GM18868 (cell line): ENCODE results near the gene CTXND2.
A peak's percentile ranks its signal among the peaks of the same experiment; 100 is the strongest.
"Not testable (repeated sequence)": the region's sequence is repeated elsewhere in the genome, so short reads cannot be mapped to it uniquely, and the experiment has no call there.

Experiments
- ATAC-seq: cut with Tn5 transposase; IDR thresholded peaks from one replicate; pipeline ENCODE4 v1.9.1; 2021; ENCODE audit warnings: mild to moderate bottlenecking, moderate library complexity; ENCODE audit not compliant: unreplicated experiment

CTXND2 gene

GRCh38 chr1:150887018-150887417 lies at the start of gene CTXND2:
Gene CTXND2 (plus strand): TSS chr1:150887136. CDS start chr1:150912315, 25,179 bp downstream.
- ATAC-seq, result no peak

DNA sequence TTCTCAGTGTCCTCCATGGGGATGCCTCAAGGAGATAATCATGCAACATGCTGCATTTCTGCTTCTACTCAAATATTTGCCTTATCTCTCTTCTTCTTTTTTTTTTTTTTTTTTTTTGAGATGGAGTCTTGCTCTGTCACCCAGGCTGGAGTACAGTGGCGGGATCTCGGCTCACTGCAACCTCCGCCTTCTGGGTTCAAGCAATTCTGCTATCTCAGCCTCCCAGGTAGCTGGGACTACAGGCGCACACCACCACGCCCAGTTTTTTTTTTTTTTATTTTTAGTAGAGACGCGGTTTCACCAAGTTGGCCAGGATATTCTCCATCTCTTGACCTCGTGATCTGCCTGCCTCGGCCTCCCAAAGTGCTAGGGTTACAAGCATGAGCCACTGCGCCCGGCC lies 46.1 kb upstream of the CTXND2 start:
- ATAC-seq, result not testable (repeated sequence)

GRCh38 chr1:150841626-150842025 lies 45.3 kb upstream of the CTXND2 start:
- no peak for ATAC-seq

GRCh38 chr1:150842343-150842742 lies 44.6 kb upstream of the CTXND2 start:
- no peak for ATAC-seq

DNA sequence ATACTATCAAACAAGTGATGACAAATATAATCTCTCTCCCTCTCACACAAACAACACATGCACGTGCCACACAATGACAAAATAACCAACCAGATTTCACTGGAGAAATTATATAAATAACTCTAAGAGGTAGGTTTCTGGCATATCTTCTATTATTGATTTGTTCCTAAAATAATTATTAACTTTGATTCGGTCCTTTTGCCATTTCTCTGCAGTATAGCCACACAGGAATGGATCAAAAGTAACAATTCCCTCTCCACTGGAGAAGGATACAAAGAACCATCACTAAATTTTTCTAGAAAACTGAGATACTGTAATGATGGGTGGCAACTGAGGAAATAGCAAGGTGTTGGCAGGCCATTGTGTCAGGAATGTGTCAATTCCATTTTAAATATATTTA lies 44.0 kb upstream of the CTXND2 start:
- no peak for ATAC-seq

DNA sequence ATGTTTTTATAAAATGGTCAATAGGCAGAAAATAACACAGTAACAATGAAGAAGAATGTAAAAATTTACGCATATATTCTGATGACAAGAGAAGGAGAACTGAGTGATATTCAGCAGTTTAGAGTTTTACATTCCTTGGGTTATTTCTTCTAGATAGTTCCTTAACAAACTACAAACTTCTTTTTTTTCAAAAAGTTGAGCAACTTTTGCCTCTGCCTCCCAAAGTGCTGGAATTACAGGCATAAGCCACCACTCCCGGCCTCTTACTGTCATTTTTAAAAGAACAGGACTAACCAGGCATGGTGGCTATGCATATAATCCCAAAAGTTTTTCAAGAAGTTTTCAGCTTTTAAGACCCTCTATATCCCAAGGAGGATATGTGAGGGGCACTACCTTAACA lies 43.5 kb upstream of the CTXND2 start:
- ATAC-seq, result no peak

DNA sequence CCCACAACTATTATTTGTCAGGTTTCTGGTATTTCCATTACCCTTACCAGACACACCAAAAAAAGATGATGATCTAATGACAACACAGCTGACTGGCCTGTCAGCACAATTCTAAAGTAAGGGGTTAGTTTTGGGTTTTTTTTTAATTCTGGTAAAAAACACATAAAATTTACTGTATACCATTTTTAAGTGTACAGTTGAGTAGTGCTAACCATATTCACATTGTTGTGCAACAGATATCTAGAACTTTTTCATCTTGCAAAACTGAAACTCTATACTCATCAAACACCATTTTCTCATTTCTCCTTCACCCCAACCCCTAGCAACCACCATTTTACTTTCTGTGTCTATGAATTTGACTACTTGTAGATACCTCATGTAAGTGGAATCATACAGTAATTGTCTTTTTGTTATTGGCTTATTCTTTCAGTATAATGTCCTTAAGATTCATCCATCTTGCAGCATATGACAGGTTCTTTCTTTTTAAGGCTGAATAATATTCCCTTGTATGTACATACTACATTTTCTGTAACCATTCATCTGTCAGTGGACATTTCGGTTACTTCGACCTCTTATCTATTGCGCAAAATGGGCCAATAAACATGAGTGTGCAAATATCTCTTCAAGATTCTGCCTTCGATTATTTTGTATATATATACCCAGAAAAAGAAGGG lies 40.3 kb upstream of the CTXND2 start:
- ATAC-seq, result no peak

DNA sequence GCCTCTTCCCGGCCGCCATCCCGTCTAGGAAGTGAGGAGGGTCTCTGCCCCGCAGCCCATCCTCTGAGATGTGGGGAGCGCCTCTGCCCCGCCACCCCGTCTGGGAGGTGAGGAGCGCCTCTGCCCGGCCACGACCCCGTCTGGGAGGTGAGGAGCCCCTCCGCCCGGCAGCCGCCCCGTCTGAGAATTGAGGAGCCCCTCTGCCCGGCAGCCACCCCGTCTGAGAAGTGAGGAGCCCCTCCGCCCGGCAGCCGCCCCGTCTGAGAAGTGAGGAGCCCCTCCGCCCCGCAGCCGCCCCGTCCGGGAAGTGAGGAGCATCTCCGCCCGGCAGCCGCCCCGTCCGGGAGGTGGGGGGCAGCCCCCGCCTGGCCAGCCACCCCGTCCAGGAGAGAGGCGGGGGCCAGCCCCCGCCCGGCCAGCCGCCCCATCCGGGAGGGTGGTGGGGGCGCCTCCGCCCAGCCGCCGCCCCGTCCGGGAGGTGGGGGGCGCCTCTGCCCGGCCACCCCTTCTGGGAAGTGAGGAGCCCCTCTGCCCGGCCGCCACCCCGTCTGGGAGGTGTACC lies 36.1 kb upstream of the CTXND2 start:
- ATAC-seq, result not testable (repeated sequence)

GRCh38 chr1:150852734-150853133 lies 34.2 kb upstream of the CTXND2 start:
- ATAC-seq, result not testable (repeated sequence)

GRCh38 chr1:150863724-150864123 lies 23.2 kb upstream of the CTXND2 start:
- no peak for ATAC-seq

GRCh38 chr1:150864200-150864599 lies 22.7 kb upstream of the CTXND2 start:
- not testable (repeated sequence) for ATAC-seq

- no peak for ATAC-seq
Measured at GRCh38 chr1:150869683-150870082, 17.3 kb upstream of the CTXND2 start.

DNA sequence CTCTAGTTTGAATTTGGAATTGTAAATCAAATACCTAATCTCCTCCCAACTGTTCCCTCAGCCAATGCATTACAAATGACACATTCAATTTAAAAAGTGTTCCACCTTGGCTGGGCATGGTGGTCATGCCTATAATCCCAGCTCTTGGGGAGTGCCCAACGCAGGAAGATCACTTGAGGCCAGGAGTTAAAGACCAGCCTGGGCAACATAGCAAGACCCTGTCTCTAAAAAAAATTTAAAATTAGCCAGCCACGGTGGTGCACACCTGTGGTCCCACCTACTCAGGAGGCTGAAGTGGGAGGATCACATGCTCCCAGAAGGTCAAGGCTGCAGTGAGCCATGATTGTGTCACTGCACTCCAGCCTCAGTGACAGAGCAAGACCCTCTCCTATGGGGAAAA lies 14.4 kb upstream of the CTXND2 start:
- no peak for ATAC-seq

GRCh38 chr1:150873521-150873920 lies 13.4 kb upstream of the CTXND2 start:
- ATAC-seq, result no peak

- ATAC-seq, result no peak
Measured at GRCh38 chr1:150874455-150875196, 12.3 kb upstream of the CTXND2 start.

GRCh38 chr1:150875197-150876118 lies 11.5 kb upstream of the CTXND2 start:
- no peak for ATAC-seq

DNA sequence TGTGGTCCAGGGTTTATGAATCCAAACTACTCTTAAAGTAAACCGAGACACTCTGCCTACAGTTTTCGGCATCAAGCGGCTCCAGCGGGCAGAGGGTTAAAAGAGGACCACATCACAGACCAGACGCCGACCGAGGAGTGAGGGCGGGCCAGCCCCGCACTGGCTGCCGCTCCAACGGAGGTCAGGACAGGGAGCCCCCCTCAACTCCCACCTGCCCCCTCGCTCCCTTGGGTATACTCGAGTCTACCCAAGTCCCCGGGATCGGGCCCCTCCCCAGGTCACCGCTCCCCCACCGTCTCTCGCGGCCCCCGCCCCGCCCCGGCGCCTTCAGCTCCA lies 10.8 kb upstream of the CTXND2 start:
- ATAC-seq, result peak; percentile 32

GRCh38 chr1:150878931-150879330 lies 8.0 kb upstream of the CTXND2 start:
- ATAC-seq, result not testable (repeated sequence)

DNA sequence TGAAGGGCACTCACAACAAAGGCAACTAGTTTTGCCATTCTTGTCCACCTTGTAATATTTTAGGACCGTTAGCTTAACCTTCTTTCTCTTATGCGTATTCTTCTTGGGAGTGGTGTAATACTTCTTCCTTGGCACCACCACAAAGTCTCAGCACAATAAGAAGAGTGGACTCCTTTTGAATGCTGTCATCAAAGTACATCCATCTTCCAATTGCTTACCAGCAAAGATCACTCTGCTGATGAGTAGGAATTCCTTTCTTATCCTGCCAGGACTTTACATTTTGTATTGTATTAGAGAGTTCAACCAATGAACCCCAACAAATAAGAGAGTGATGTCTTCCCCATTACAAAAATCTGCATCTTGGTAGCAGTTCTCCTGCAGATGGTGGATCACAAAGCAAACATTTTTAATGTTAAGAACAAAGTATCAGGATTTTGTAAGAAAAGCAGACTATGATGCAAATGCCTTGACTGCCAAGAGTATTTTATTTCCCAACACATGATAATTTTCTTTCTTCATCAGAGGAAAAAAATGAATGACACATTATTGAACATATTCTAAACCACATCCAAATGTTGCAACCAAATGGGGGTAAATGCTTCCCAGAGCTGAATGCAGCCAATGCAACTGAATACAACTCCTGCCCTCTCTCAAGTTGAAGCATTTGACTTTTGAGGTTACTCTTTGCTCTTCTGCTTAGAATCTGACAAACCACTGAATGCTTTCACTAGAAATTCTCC lies 5.4 kb upstream of the CTXND2 start:
- ATAC-seq, result no peak

GRCh38 chr1:150883121-150883520 lies 3.8 kb upstream of the CTXND2 start:
- not testable (repeated sequence) for ATAC-seq
